ENCODE measurements around the gene CACNA1F. TPM values are rescaled to one million over a fixed set of nuclear protein-coding genes. Genes with fewer than 3 reads are reported as not detected.

Gene CACNA1F
- total and polyA plus RNA-seq, 12 donors, result 0.03 to 0.42 (median 0.11) TPM; not detected in 4

DNA sequence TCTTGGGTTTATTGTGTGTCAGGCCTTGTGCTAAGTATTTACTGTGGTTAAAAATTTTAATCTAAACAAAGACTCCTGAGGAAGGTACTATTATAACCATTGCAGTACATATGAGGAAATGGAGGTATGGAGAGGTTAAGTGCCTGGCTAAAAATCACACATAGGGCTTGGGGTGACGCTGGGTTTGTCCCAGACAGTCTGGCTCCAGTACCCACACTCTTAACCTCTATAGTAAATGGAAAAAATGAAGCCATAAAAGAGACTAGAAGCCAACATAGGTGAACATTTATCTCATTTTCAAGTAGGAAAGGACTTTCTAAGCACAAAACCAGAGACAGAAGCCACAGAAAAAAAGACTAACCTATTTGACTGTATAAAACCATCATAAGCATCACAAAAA, 29.5 kb upstream of the CACNA1F start:
- TF ChIP-seq, protein P1, sequence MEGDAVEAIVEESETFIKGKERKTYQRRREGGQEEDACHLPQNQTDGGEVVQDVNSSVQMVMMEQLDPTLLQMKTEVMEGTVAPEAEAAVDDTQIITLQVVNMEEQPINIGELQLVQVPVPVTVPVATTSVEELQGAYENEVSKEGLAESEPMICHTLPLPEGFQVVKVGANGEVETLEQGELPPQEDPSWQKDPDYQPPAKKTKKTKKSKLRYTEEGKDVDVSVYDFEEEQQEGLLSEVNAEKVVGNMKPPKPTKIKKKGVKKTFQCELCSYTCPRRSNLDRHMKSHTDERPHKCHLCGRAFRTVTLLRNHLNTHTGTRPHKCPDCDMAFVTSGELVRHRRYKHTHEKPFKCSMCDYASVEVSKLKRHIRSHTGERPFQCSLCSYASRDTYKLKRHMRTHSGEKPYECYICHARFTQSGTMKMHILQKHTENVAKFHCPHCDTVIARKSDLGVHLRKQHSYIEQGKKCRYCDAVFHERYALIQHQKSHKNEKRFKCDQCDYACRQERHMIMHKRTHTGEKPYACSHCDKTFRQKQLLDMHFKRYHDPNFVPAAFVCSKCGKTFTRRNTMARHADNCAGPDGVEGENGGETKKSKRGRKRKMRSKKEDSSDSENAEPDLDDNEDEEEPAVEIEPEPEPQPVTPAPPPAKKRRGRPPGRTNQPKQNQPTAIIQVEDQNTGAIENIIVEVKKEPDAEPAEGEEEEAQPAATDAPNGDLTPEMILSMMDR (IDR thresholded peaks at IDR 0.05), result no peak
- Histone ChIP-seq H3K27me3 (peaks cover 0 to 7% (median 0%) of the 10 kb centered on the region in 7 donors), H3K27ac (no peak overlapping the region), H3K4me3 (no peak overlapping the region), H3K9me3 (no peaks in the 10 kb centered on the region), H3K4me1 (no peaks in the 10 kb centered on the region), H3K36me3 (no peaks in the 10 kb centered on the region)
- intact Hi-C loops (cut with DNase I), result loop anchor here in 1 of 10 donors (10.0 kb wide), 1 partner anchor 68 kb away; no protein-coding TSS in a partner anchor
- 68 to 86% methylated on average over 1 of the region's 1 CpG for WGBS, 2 donors
- no peak for ATAC-seq
- DNase-seq, result no peak

DNA sequence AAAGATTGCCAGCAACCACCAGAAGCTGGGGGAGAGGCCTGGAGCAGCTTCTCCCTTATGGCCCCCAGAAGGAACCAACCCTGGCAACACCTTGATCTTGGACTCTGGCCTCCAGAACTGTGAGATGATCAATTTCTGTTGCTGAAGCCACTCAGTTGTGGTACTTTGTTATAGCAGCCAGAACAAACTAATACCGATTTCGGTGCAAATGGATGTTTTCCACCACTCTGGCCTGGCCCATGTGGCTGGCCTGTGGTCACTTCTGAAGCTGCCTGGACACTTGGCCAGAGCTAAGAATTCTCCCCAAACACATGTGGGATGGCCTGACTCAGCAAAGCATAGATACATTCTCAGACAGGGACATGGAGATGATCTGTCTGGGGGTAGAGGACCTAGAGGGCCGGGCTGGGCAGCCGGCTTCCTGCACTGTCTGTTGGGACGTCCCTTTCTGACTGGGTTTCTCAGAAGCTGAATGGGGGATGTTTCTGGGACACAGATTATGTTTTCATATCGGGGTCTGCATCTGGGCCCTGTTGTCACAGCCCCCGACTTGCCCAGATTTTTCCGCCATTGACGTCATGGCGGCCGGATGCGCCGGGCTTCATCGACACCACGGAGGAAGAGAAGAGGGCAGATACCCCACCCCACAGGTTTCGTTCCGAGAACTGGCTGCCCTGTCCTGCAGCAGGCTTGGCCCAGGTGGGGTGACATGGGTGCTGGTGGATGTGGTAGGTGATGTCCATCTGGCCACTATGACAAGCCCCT, 27.3 kb upstream of the CACNA1F start:
- H3K4me1 ChIP-seq, result no peaks in the 10 kb centered on the region
- 95 to 97% methylated on average over 17 of the region's 17 CpGs for WGBS, 2 donors
- H3K27ac ChIP-seq, result no peak overlapping the region
- intact Hi-C loops (cut with DNase I), result loop anchor here in 1 of 10 donors (10.0 kb wide), 1 partner anchor 66 kb away; no protein-coding TSS in a partner anchor
- H3K9me3 ChIP-seq, result no peaks in the 10 kb centered on the region
- H3K4me3 ChIP-seq, result no peak overlapping the region
- no peaks in the 10 kb centered on the region for H3K36me3 ChIP-seq
- TF ChIP-seq, protein P1 (IDR thresholded peaks at IDR 0.05), result no peak
- peaks cover 0 to 5% (median 0%) of the 10 kb centered on the region in 7 donors for H3K27me3 ChIP-seq
- DNase-seq (no peak), ATAC-seq (no peak)

DNA sequence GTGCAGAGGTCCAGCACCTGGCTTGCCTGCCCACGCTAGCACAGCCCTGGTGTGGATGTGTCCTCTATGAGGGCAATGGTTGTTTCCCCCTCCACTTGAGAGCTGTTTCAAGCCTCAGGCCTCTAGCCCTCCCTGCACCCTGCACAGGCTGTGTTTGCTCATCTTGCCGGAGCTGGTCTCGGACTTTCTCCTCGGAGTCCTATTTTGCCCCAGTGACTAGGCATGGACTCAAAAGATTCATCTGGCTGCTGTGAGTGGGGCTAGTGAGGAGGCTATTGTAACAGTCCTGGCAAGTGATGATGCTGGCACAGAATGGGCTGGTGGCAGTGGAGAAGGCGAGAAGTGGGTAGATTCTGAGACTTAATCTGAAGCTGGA, 25.6 kb upstream of the CACNA1F start:
- WGBS, 2 donors, result 87 to 88% methylated on average over 5 of the region's 5 CpGs

DNA sequence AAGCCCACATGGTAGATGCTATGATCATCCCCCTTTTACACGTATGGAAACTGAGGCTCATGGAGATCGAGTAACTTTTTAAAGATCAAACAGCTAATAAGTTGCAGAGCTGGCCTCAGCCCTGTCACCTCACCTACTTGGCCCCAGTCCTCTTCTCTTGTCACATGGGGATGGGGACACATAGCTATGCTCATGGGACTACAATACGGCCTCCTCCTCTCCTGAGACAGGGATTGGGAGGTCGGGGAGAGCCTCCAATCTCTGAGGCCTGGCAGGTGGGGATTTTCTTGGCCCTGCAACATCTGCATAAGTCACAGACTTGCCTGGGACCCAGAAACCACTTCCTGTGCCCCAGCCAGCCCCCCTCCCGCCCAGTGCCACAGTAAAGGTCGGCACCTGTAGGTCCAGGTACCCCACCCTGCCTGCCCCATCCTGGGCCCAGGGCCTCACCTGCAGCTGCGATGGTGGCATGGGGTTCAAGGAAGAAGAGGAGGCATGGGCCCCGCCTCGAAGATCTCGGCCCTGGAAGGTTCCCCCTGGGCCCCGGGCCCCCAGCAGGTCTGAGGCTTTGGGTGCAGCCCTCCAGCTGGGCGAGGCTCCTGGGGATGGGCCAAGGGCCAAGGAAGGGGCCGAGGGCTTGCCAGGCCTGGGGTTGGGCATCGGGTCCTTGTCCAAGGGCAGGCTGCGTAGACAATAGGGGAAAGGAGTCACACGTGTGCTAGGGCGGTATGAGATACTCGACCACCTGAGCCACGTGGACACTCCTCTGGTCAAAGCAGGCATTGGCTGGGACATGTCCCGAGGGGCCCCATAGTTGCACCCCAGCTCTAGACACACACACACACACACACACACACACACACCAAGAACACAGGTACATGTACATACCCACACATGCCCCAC, 25.0 kb upstream of the CACNA1F start:
- H3K4me3 ChIP-seq, result no peak overlapping the region
- no peaks in the 10 kb centered on the region for H3K36me3 ChIP-seq
- intact Hi-C loops (cut with DNase I), result no loop called here
- DNase-seq (no peak), ATAC-seq (no peak)
- TF ChIP-seq, protein P1 (IDR thresholded peaks at IDR 0.05), result no peak
- H3K9me3 ChIP-seq, result no peaks in the 10 kb centered on the region
- 79 to 83% methylated on average over 19 to 20 of the region's 20 CpGs for WGBS, 2 donors
- H3K27me3 ChIP-seq, result no peaks in the 10 kb centered on the region
- no peaks in the 10 kb centered on the region for H3K4me1 ChIP-seq
- H3K27ac ChIP-seq, result no peak overlapping the region

More for the DNA sequence above, 25.6 kb upstream of the CACNA1F start:
- Histone ChIP-seq H3K27ac (no peak overlapping the region), H3K36me3 (no peaks in the 10 kb centered on the region), H3K9me3 (no peaks in the 10 kb centered on the region), H3K4me3 (no peak overlapping the region), H3K27me3 (no peaks in the 10 kb centered on the region), H3K4me1 (no peaks in the 10 kb centered on the region)
- ATAC-seq (no peak), DNase-seq (no peak)
- TF ChIP-seq, protein P1 (IDR thresholded peaks at IDR 0.05), result no peak
- intact Hi-C loops (cut with DNase I), result no loop called here

Measured in heart right ventricle (tissue), 16 donors.